IMR-90 (cell line): Measurements from ENCODE around the gene ABHD2. TPM values are rescaled to one million over a fixed set of nuclear protein-coding genes. Genes with fewer than 3 reads are reported as not detected.

Experiments used
- ATAC-seq: fragments of 200-7000 bp; cut with Tn5 transposase; 2 replicates; pipeline ENCODE4 v1.9.1; 2020; ENCODE audit warnings: low read depth, mild to moderate bottlenecking, moderate library complexity
- BruUV-seq: library from RNA; stranded (reverse); fragments of 400-500 nt; replicated peaks from 2 replicates; lab custom pipeline; 2021; lab: Mats Ljungman, UMichigan
- CTCF ChIA-PET: fragments of 300-600 bp; formaldehyde crosslinking; extraction: SDS; loops from one replicate; lab custom pipeline; 2021; ENCODE audit warnings: antibody characterized with exemption; lab: Yijun Ruan, JAX
- POLR2A ChIA-PET: fragments of 300-600 bp; sonication (Branson Sonifier 250); formaldehyde crosslinking; loops from one replicate; lab custom pipeline; 2022; ENCODE audit warnings: antibody characterized with exemption; ENCODE audit not compliant: unreplicated experiment; lab: Charles Lee
- DNase-seq: peaks from one replicate; pipeline ENCODE4 v3.0.0; 2013
- H2AFZ ChIP-seq: replicated peaks from 2 replicates; pipeline ENCODE3; 2013; ENCODE audit warnings: low read length, mild to moderate bottlenecking; ENCODE audit not compliant: poor library complexity
- H2AK5ac ChIP-seq: 2 replicates; pipeline ENCODE4 v1.6.1; 2013; ENCODE audit warnings: low read depth, low read length, inconsistent platforms
- H2AK9ac ChIP-seq: replicated peaks from 2 replicates; pipeline ENCODE3; 2013; ENCODE audit warnings: mild to moderate bottlenecking, low read depth, low read length, moderate library complexity; ENCODE audit not compliant: poor library complexity
- H2BK120ac ChIP-seq: 2 replicates; pipeline ENCODE4 v1.6.1; 2013; ENCODE audit warnings: low read depth, low read length, inconsistent platforms
- H2BK15ac ChIP-seq: 3 replicates; pipeline ENCODE4 v1.6.1; 2013; ENCODE audit warnings: low read depth, low read length, inconsistent platforms
- H2BK20ac ChIP-seq: 2 replicates; pipeline ENCODE4 v1.6.1; 2013; ENCODE audit warnings: low read depth, mild to moderate bottlenecking, inconsistent platforms, low read length, moderate library complexity
- H2BK5ac ChIP-seq: 2 replicates; pipeline ENCODE4 v1.6.1; 2013; ENCODE audit warnings: mild to moderate bottlenecking, low read depth, low read length, inconsistent platforms; ENCODE audit not compliant: poor library complexity, severe bottlenecking
- H3K14ac ChIP-seq: replicated peaks from 2 replicates; pipeline ENCODE4 v1.6.1; 2013; ENCODE audit warnings: low read depth, low read length, inconsistent platforms
- H3K18ac ChIP-seq: 2 replicates; pipeline ENCODE4 v1.6.1; 2013; ENCODE audit warnings: low read depth, low read length, control low read depth
- H3K23ac ChIP-seq: 2 replicates; pipeline ENCODE4 v1.6.1; 2013; ENCODE audit warnings: low read depth, low read length, inconsistent platforms
- H3K27ac ChIP-seq: 2 replicates; pipeline ENCODE4 v1.5.1; 2013; ENCODE audit warnings: mild to moderate bottlenecking, control low read depth, low read length; ENCODE audit not compliant: insufficient read depth
- H3K27me3 ChIP-seq: 2 replicates; pipeline ENCODE4 v1.6.1; 2013; ENCODE audit warnings: low read length; ENCODE audit not compliant: control insufficient read depth, insufficient read depth
- H3K36me3 ChIP-seq: 2 replicates; pipeline ENCODE4 v1.6.1; 2013; ENCODE audit warnings: low read length, mixed read lengths; ENCODE audit not compliant: control insufficient read depth, insufficient read depth
- H3K4ac ChIP-seq: 2 replicates; pipeline ENCODE4 v1.6.1; 2013; ENCODE audit warnings: low read depth, low read length, inconsistent platforms
- H3K4me1 ChIP-seq: 2 replicates; pipeline ENCODE4 v1.6.1; 2013; ENCODE audit warnings: low read length, mixed read lengths; ENCODE audit not compliant: control insufficient read depth, insufficient read depth
- H3K4me2 ChIP-seq: 2 replicates; pipeline ENCODE4 v1.6.1; 2013; ENCODE audit warnings: low read depth, mild to moderate bottlenecking, control low read depth, low read length, moderate library complexity
- H3K4me3 ChIP-seq: 2 replicates; pipeline ENCODE4 v1.5.1; 2013; ENCODE audit warnings: low read depth, mild to moderate bottlenecking, control low read depth, low read length, moderate library complexity; ENCODE audit not compliant: insufficient read depth
- H3K56ac ChIP-seq: 2 replicates; pipeline ENCODE4 v1.6.1; 2013; ENCODE audit warnings: low read length, inconsistent platforms; ENCODE audit not compliant: insufficient read depth; ENCODE audit errors: extremely low read depth
- H3K79me1 ChIP-seq, 2 experiments: 2 replicates each; pipeline ENCODE4 v1.6.1; 2013; ENCODE audit warnings: low read length in 2 of 2, inconsistent platforms in 1 of 2, low read depth in 1 of 2
- H3K9ac ChIP-seq: 2 replicates; pipeline ENCODE4 v1.6.1; 2013; ENCODE audit warnings: low read depth, low read length, control low read depth
- H3K9me1 ChIP-seq: 2 replicates; pipeline ENCODE4 v1.6.1; 2013; ENCODE audit warnings: low read length, inconsistent platforms; ENCODE audit not compliant: insufficient read depth
- H3K9me3 ChIP-seq: 2 replicates; pipeline ENCODE4 v1.6.1; 2013; ENCODE audit warnings: low read length; ENCODE audit not compliant: control insufficient read depth, insufficient read depth
- H4K20me1 ChIP-seq: 2 replicates; pipeline ENCODE4 v1.6.1; 2013; ENCODE audit warnings: low read length, inconsistent platforms; ENCODE audit not compliant: insufficient read depth
- H4K5ac ChIP-seq: 2 replicates; pipeline ENCODE4 v1.6.1; 2013; ENCODE audit warnings: mild to moderate bottlenecking, low read depth, low read length, control low read depth
- H4K8ac ChIP-seq, 2 experiments: 2 replicates each; pipeline ENCODE4 v1.6.1; 2013; ENCODE audit warnings: low read depth in 2 of 2, low read length in 2 of 2, control low read depth in 1 of 2, inconsistent platforms in 1 of 2
- H4K91ac ChIP-seq: 2 replicates; pipeline ENCODE4 v1.6.1; 2013; ENCODE audit warnings: low read depth, low read length, inconsistent platforms; ENCODE audit not compliant: insufficient read depth
- SMC3 ChIP-seq: fragments of 150-350 bp; IDR thresholded peaks from 2 replicates; pipeline ENCODE4 v1.6.1; 2016; ENCODE audit warnings: low read depth, mild to moderate bottlenecking, antibody characterized with exemption, low read length, moderate library complexity
- WGBS, 2 experiments: methylation state at CpG; one replicate each; pipeline versions ENCODE4 v1.1.5 to v1.1.7; 2013; ENCODE audit warnings: missing lambda C conversion rate in 2 of 2; ENCODE audit not compliant: insufficient read length in 1 of 2; ENCODE audit errors: extremely low coverage in 2 of 2; 5-methylcytosine and 5-hydroxymethylcytosine counted together
- dilution Hi-C: fragments of 300-500 bp; cut with HindIII; formaldehyde crosslinking; loops from one replicate; pipeline ENCODE4 v1.14.3; 2018; ENCODE audit warnings: low sequenced_read_pairs; ENCODE audit not compliant: unreplicated experiment
- in situ Hi-C: fragments of 300-500 bp; cut with MboI; formaldehyde crosslinking; loops from 3 replicates; pipeline ENCODE4 v1.14.3; 2019; ENCODE audit warnings: low sequenced_read_pairs, inconsistent platforms, mixed read lengths
- intact Hi-C: fragments of 100-400 bp; cut with micrococcal nuclease; formaldehyde crosslinking; loops from 2 replicates; pipeline ENCODE4 v1.10.0; 2022
- polyA plus RNA-seq, 3 experiments: library from polyadenylated mRNA; depleted of rRNA; stranded (reverse); fragments of >200 nt; gene quantifications; 2 replicates each; pipeline ENCODE4 v1.2.3, GENCODE V29; 2012; ENCODE audit warnings: low replicate concordance in 1 of 3
- total RNA-seq: library from RNA; depleted of rRNA; stranded (reverse); fragments of >200 nt; gene quantifications from 2 replicates; pipeline ENCODE4 v1.2.3, GENCODE V29; 2012

The ABHD2 gene
- total and polyA plus RNA-seq, 2 of the 4 experiments (the other 2 are of a cell fraction) = 31.2 to 62.9 TPM

- H3K4ac ChIP-seq = no peak overlapping the region
- ATAC-seq = no peak
- no peak overlapping the region for H3K14ac ChIP-seq
- H2BK120ac ChIP-seq = no peak overlapping the region
- peaks cover under 1% of the 10 kb centered on the region for H3K4me1 ChIP-seq
- ChIA-PET POLR2A (no interaction called here), CTCF (no interaction called here)
- 0 out of 2 replicates have a peak, but pooled peaks cover 3% of the 10 kb centered on the region for H3K9me1 ChIP-seq
- H3K27ac ChIP-seq = no peak overlapping the region
- no peak overlapping the region for H3K56ac ChIP-seq
- no peak overlapping the region for H4K91ac ChIP-seq
- no peak overlapping the region for H3K9ac ChIP-seq
- dilution Hi-C loops (no loop called here), in situ Hi-C loops (no loop called here), intact Hi-C loops (no loop called here)
- no peaks in the 10 kb centered on the region for H3K9me3 ChIP-seq
- H4K8ac ChIP-seq = no peak overlapping the region
- H3K23ac ChIP-seq = no peak overlapping the region
- H4K20me1 ChIP-seq = no peaks in the 10 kb centered on the region
- no CpG with 5 or more reads among the region's 2 CpGs for WGBS, 2 experiments
- no peaks in the 10 kb centered on the region for H3K79me1 ChIP-seq
- H2BK20ac ChIP-seq = no peak overlapping the region
- no peak overlapping the region for H3K4me3 ChIP-seq
- peaks cover under 1% of the 10 kb centered on the region for H3K36me3 ChIP-seq
- BruUV-seq = no TSS peak
- H3K18ac ChIP-seq = no peak overlapping the region
- H2BK15ac ChIP-seq = no peak overlapping the region
- TF ChIP-seq SMC3 = no peak
- no peak overlapping the region for H2AK5ac ChIP-seq
- no peak overlapping the region for H2BK5ac ChIP-seq
- H3K27me3 ChIP-seq = no peaks in the 10 kb centered on the region
- no peak for DNase-seq
- no peak overlapping the region for H2AFZ ChIP-seq
- no peak overlapping the region for H4K5ac ChIP-seq
- H2AK9ac ChIP-seq = no peak overlapping the region
- no peak overlapping the region for H3K4me2 ChIP-seq
Measured at GRCh38 chr15:89203705-89204273, 115.5 kb downstream of the ABHD2 start.
